ENCODE results near the gene COL5A2.
A peak's percentile ranks its signal among the peaks of the same experiment; 100 is the strongest.

Gene COL5A2

DNA sequence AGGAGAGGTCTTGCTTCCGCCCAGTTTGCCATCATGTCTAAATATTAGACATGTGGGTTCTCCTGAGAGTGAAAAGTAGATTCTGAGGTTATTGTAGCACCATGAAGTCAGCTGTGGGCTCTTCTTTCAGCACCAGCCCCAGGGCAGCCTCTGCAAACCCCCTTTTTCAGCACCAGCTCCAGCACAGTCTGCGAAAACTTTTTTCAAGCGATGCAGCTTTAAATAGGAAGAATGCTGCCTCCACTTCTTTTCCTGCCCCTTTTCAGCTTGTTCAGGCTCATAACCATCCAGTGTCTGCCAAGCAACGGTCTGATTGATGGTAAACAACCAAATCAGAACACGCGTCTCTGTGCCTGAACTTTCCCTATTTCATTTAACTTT is at the start of gene COL5A2:
COL5A2 (minus strand) TSS at position 192 of the 381 bp plus-strand sequence; CDS start at position 35, 157 bp downstream.
- Mint-ChIP-seq H3K36me3 (no peaks in the 10 kb centered on the region), H3K9me3 (no peaks in the 10 kb centered on the region), H3K27ac (no peak within 1 kb of the TSS), H3K27me3 (peaks cover 32% of the 10 kb centered on the region), H3K4me3 (no peak within 1 kb of the TSS), H3K4me1 (no peaks in the 10 kb centered on the region)
- no peak for ATAC-seq

DNA sequence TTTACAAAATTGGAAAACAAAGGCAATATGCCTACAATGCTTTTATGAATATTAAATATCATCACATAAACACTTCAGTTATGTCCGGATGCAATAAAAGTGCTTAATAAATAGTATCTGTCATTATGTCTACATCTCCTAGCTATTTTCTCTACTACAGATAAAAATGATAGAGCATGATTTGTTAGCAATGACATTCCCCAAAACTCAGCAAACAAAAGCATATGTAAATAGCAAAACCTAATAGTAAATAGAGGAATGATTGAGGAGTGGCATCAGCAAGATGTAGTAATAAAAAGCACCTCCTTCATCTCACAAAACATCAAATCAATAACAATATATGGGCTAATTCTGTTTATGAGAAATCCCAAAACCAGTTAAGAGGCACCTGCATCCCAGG is 46.5 kb upstream of the COL5A2 start:
- Mint-ChIP-seq H3K27ac (no peak overlapping the region), H3K27me3 (no peaks in the 10 kb centered on the region)

DNA sequence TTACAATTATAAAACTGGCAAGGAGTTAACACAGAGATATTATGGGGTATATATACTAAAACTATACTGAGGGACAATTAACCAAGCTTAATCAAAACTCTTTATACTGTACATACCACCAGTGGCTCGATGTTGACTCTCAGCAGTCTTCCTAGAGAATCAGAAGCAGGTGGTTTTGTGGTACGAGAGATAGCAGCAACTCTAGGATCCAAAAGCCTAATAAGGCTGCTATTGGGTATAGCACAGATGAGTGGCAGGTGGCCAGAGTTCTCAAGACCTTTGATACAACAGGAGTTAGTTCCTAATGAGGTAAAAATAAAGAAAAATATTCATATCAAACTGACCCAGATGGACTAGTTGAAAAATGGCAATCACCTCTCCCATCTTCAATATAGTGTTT is 45.5 kb upstream of the COL5A2 start:
- Mint-ChIP-seq H3K27ac (no peak overlapping the region), H3K9me3 (no peaks in the 10 kb centered on the region)
- ATAC-seq: no peak

More for the DNA sequence above, 46.5 kb upstream of the COL5A2 start:
- ATAC-seq: no peak
- Mint-ChIP-seq H3K4me1 (no peaks in the 10 kb centered on the region), H3K4me3 (no peak overlapping the region), H3K36me3 (no peaks in the 10 kb centered on the region), H3K9me3 (no peaks in the 10 kb centered on the region)

DNA sequence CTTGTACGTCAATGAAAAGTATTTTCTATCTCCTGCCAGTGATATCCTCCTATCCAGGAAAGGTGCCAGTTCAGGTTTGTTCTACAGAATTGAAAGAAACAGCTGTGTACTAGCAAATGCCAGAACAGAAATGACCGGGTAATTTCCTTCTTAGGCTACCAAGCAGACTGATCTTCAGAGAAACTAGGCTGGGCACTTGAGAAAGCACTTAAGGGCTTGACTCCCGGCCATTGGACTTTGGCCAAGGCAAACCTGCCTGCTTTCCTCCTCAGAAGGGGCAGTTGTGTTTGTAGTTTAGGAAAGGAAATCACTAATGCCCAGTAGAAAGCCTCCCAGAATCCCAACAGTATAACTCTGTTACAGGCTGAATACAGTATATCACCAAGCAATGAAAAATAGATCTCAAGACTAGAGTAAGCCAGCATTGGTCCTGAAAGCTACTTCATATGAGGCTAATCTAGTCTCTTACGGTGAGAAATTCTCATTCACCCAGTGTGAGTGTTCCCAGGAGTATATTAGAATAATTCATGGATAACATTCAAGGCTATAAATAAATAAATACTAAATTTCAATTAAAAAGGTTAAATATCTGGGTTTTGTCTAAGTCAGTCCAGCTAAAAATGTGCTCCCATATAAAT is 43.0 kb upstream of the COL5A2 start:
- Mint-ChIP-seq H3K4me3 (no peak overlapping the region), H3K36me3 (no peaks in the 10 kb centered on the region), H3K9me3 (no peaks in the 10 kb centered on the region), H3K4me1 (no peaks in the 10 kb centered on the region), H3K27me3 (no peaks in the 10 kb centered on the region), H3K27ac (no peak overlapping the region)
- no peak for ATAC-seq

More for the DNA sequence above, 45.5 kb upstream of the COL5A2 start:
- Mint-ChIP-seq H3K36me3 (no peaks in the 10 kb centered on the region), H3K4me3 (no peak overlapping the region), H3K27me3 (no peaks in the 10 kb centered on the region), H3K4me1 (no peaks in the 10 kb centered on the region)

DNA sequence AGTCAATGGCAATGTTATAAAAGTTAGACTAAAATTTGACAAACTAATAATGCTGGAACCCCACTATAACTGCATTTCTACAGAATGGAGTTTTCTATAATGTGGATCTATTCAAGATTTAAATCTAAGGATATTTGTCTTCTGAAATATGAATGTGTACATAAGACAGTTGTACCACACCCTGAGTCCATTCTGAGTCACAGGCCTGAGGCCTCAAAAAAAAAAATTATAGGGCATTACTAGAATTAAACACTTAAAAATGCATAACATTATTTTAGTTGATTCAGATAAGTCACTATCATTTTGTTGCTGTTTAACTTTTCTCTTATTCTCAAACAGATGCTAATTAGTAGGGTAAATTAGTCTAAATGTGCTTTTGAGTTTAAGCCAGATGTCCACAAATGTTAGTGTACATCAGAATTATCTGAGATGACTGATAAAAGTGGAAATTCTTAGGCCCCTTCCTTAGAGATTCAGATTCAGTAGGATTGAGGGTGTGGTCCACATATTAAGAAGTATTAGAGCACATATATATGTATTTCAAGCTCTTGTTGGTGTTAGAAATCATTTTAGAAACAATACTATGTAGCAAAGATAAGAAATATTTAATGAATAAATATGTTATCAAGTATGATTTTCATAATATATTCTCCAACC is 42.4 kb upstream of the COL5A2 start:
- H3K27me3 Mint-ChIP-seq: no peaks in the 10 kb centered on the region
- ATAC-seq: no peak
- H3K4me3 Mint-ChIP-seq: no peak overlapping the region
- H3K4me1 Mint-ChIP-seq: no peaks in the 10 kb centered on the region
- H3K9me3 Mint-ChIP-seq: no peaks in the 10 kb centered on the region
- H3K36me3 Mint-ChIP-seq: no peaks in the 10 kb centered on the region
- H3K27ac Mint-ChIP-seq: no peak overlapping the region

DNA sequence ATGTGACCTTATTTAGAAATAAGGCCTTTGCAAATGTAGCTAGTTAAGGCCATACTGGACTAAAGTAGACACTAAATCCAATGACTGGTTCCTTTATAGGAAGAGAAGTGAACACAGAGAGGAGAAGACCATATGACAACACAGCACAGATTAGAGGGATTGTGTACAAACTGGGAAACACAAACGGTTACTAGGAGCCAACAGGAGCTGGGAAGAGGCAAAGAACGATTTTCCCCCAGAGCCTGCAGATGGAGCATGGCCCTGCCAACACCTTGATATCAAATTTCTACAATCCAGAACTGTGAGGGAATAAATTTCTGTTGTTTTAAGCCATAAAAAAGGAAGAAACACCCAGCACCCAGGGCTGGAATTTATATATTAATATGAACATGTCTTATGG is 38.7 kb upstream of the COL5A2 start:
- H3K36me3 Mint-ChIP-seq: no peaks in the 10 kb centered on the region
- H3K27me3 Mint-ChIP-seq: no peaks in the 10 kb centered on the region
- no peak for ATAC-seq
- no peak overlapping the region for H3K27ac Mint-ChIP-seq
- no peaks in the 10 kb centered on the region for H3K9me3 Mint-ChIP-seq
- no peak overlapping the region for H3K4me3 Mint-ChIP-seq
- H3K4me1 Mint-ChIP-seq: no peaks in the 10 kb centered on the region

DNA sequence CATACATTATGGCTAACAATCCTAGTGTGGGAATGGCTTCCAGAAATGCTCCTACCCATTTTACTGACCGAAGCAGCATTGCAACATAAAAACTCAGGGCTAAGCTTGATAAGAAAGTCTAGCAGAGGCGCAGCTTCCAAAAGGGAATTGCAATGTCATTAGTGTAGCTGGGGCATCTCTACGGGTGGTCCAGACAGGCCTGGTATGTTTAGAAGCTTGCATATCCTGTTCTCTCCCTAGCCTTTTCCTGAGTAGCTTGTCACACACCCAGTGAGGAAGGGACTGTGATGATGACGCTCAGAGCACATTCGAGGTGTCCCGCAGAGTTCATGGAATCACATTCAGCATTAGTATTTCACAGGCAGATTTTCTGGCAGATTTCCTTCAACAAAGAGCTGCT is 38.0 kb upstream of the COL5A2 start:
- Mint-ChIP-seq H3K4me1 (no peaks in the 10 kb centered on the region), H3K4me3 (no peak overlapping the region), H3K27ac (no peak overlapping the region), H3K36me3 (no peaks in the 10 kb centered on the region), H3K9me3 (no peaks in the 10 kb centered on the region), H3K27me3 (no peaks in the 10 kb centered on the region)
- peak; percentile 20 for ATAC-seq

DNA sequence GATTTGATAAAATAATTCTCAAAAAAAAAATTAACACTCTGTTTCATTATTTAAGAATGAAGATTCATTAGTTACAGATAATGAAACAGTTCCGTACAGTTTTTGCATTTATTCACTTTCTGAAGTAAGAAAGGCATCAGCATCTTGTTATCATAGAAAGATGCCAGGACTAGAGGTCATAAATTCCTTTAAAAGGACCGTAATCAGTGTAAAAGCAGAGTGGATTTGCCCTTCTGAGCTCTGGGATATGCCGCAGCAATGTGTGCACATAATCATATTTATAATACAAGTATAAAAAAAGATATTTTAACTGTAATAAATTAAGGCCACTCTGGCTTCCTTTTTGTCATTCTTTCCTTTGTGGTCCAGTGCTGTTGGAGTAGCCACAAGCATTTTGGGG is 37.5 kb upstream of the COL5A2 start:
- no peaks in the 10 kb centered on the region for H3K4me1 Mint-ChIP-seq

DNA sequence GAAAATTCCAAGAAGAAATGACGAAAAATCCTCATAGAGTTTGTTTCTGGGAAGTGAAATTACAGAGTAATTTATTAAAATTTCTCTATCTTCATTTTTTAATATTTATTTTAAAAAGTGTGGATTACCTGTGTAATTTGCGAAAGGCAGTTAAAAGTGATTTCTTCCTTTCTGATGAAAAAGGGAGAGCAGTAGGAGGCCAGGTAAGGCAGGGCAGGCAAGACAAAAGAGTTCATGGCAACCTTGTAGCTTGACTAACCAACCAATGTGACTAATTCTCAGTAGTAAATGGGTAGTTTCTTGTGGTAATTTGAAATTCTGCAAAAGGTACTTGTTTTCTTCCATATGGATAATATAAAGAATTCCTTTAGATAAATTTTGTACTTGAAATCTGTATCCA is 34.9 kb upstream of the COL5A2 start:
- Mint-ChIP-seq H3K4me1 (no peaks in the 10 kb centered on the region), H3K9me3 (no peaks in the 10 kb centered on the region), H3K27me3 (no peaks in the 10 kb centered on the region), H3K27ac (no peak overlapping the region), H3K36me3 (no peaks in the 10 kb centered on the region), H3K4me3 (no peak overlapping the region)
- ATAC-seq: no peak

More for the DNA sequence above, 37.5 kb upstream of the COL5A2 start:
- Mint-ChIP-seq H3K27me3 (no peaks in the 10 kb centered on the region), H3K36me3 (no peaks in the 10 kb centered on the region), H3K9me3 (no peaks in the 10 kb centered on the region), H3K4me3 (no peak overlapping the region), H3K27ac (no peak overlapping the region)
- ATAC-seq: no peak

DNA sequence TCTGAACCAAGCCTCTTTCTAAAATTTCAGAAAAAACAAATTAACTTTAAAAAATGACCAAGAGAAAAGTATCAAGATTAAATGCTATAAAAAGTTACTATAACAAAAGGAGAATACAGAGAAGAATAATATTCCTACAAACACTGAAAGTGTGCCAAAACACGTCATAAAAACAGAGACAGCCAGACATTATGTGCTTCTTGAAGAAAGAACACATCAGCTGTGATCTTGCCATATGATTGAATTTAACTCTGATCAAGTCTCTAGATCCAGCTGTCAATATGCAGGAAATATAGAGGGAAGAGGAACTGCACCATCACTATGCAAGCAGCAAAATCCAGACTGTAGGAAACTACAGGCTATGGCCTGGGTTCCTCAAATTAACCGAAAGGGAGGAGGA is 33.7 kb upstream of the COL5A2 start:
- Mint-ChIP-seq H3K9me3 (no peaks in the 10 kb centered on the region), H3K4me3 (no peak overlapping the region), H3K4me1 (no peaks in the 10 kb centered on the region), H3K36me3 (no peaks in the 10 kb centered on the region), H3K27me3 (no peaks in the 10 kb centered on the region), H3K27ac (no peak overlapping the region)
- ATAC-seq: no peak

DNA sequence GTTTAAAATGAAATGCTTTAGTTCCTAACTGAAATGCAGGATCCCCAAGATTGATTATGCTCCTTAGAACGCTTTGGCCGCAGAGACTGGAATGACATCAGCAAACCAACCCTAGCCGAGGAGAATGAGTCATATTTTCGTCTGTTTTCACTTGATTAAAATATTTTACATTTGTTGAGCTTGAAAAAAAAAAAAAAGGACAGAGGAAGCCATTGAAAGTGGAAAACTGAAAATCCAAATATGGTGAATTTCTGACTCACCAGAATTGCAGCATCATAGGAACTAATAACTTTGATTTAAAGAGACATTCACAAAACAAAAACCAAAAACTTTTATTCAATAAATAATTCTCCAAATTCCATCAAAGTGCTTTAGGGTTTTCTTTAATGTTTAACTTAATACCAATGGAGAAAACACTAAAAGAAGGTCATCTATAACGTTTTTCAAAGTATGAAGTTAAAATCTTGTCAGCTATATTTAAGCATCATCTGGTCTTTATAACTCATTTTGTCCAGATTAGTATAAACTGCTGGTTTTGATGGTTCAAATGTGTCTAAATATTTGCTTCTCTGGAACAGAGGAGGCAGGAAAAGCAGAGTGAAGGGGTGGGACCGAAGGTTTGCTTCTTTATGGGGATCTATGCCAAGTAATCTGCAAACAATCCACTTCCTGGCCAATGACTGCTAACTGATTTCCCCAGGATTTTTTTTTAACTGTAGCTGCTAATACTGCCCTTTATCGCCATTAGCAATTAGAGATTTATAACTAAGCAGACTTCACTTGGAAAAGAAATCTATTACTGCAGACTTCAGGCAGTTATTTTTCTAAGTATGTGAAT is 30.9 kb upstream of the COL5A2 start:
- no peak for ATAC-seq

DNA sequence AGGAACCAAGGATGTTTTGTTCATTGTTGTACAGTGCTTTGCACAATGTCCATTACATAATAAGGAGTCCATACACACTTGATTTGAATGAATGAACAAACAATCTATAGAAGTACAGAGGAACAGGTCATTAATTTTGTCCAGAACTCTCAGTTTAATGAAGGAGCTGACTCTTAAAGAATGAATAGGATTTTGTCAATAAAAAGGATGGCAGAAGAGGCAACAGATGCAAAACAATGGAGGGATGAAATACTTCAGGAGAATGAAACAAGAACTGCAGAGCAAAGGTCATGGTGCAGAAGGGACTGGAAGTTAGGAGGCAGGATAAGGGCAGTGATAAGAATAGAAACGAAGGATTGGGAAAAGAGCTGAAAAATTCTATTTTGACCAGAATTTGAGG is 28.7 kb upstream of the COL5A2 start:
- no peak overlapping the region for H3K4me3 Mint-ChIP-seq
- ATAC-seq: no peak
- H3K36me3 Mint-ChIP-seq: no peaks in the 10 kb centered on the region
- H3K27me3 Mint-ChIP-seq: no peaks in the 10 kb centered on the region
- H3K4me1 Mint-ChIP-seq: no peaks in the 10 kb centered on the region
- H3K27ac Mint-ChIP-seq: no peak overlapping the region
- no peaks in the 10 kb centered on the region for H3K9me3 Mint-ChIP-seq

More for the DNA sequence above, 30.9 kb upstream of the COL5A2 start:
- Mint-ChIP-seq H3K27ac (no peak overlapping the region), H3K36me3 (no peaks in the 10 kb centered on the region), H3K9me3 (no peaks in the 10 kb centered on the region), H3K27me3 (no peaks in the 10 kb centered on the region), H3K4me1 (no peaks in the 10 kb centered on the region), H3K4me3 (no peak overlapping the region)

DNA sequence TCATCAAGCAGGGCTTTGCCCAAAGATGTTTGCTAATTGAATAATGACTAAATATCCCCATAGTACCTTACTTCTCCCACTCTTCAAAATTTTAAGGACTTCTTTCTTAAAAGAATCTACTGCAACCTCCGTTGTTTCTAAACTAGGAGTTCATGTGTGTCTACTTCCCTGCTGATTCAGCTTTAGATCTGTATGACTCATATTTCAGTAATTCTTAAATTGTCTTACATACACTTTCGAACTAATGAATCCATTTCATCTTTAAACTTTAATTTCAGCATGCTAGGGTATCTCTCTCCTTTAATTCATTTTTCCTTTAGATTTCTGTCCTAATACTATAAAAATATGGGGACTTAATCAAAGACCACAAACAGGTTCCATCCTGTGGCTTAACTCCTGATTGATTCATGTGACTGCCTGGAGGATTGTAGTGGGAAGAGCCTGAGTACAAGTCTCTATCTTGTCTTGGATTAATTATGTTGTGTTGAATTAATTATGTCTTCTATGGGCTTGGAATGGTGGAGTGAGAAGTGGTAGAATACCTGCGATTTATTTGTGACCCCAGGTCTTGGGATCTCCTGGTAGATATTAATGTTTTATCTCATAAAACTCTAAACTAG is 24.9 kb upstream of the COL5A2 start:
- ATAC-seq: no peak

DNA sequence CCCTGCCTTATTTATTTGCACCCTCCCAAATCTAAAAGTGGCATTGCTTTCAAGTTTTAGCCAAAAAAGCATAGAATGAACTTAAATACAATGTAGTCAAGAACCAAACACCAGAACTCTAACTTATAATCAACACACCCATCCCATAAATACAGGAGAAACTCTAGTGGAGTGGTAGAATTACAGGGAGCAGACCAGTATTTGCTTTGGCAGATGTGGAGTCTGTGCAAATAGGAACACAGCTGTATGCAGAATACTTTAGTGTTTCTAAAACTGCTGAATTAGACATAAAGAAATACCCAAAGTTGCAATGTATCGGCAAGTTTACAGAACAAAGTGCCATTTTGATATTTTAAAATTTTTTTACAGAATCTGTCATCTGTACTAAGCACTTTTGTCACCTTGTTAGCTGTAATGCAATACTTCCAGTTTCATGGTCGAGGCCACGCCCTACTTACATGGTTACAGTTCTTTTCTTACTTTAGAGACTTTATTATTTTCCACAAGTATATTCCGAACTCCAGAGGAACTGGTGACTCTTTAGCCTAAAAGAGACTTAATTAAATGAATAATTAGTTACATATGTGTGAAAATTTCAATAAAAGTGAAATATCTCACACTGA is 23.7 kb upstream of the COL5A2 start:
- Mint-ChIP-seq H3K9me3 (no peaks in the 10 kb centered on the region), H3K4me1 (no peaks in the 10 kb centered on the region), H3K4me3 (no peak overlapping the region), H3K27me3 (no peaks in the 10 kb centered on the region), H3K36me3 (no peaks in the 10 kb centered on the region), H3K27ac (no peak overlapping the region)
- peak; percentile 47 for ATAC-seq

More for the DNA sequence above, 24.9 kb upstream of the COL5A2 start:
- H3K4me1 Mint-ChIP-seq: no peaks in the 10 kb centered on the region
- no peaks in the 10 kb centered on the region for H3K27me3 Mint-ChIP-seq
- H3K27ac Mint-ChIP-seq: no peak overlapping the region
- no peaks in the 10 kb centered on the region for H3K36me3 Mint-ChIP-seq
- no peak overlapping the region for H3K4me3 Mint-ChIP-seq
- H3K9me3 Mint-ChIP-seq: no peaks in the 10 kb centered on the region

DNA sequence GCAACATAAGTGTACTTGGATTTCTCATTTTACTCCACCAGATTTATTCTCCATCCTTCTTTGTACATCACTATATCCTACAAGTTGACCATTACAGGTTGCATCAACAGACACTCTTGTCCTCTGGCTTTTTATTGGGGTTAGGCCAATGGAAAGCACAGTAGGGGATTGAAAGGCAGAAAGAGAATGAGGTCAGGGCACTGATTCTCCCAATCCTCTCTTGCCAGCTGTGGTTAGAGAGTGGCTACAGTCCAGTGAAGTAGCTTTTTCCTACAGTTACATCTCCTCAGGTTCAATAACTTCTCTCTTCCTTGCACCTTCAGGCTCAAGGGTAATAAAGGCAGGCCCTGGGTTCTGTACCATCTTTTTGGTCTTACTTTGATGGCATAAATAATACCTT is 20.2 kb upstream of the COL5A2 start:
- ATAC-seq: no peak
- H3K4me1 Mint-ChIP-seq: no peaks in the 10 kb centered on the region
- no peak overlapping the region for H3K27ac Mint-ChIP-seq
- H3K4me3 Mint-ChIP-seq: no peak overlapping the region
- no peaks in the 10 kb centered on the region for H3K27me3 Mint-ChIP-seq
- no peaks in the 10 kb centered on the region for H3K36me3 Mint-ChIP-seq
- H3K9me3 Mint-ChIP-seq: no peaks in the 10 kb centered on the region

Measured in stimulated activated memory B cell treated with anti-CD40 and anti-IgM and Interleukin-4, amounts not matched to agents 10 μg/mL and 1 μg/mL and 100 μg/mL, for 72 hours (primary cell).